8988T (cell line): Measurements from ENCODE around the gene INTS2.
"Not testable (repeated sequence)": the region's sequence is repeated elsewhere in the genome, so short reads cannot be mapped to it uniquely, and the experiment has no call there.

Experiments
- DNase-seq: peaks from one replicate; pipeline ENCODE4 v3.0.0; 2011

The INTS2 gene

GRCh38 chr17:61848247-61848646, 79.5 kb downstream of the INTS2 start:
- DNase-seq: no peak

- DNase-seq: no peak
Measured at GRCh38 chr17:61847659-61848058, 80.1 kb downstream of the INTS2 start.

GRCh38 chr17:61846761-61847375, 80.9 kb downstream of the INTS2 start:
- DNase-seq: no peak

- no peak for DNase-seq
Measured at GRCh38 chr17:61846088-61846487, 81.7 kb downstream of the INTS2 start.

- DNase-seq: no peak
Measured at GRCh38 chr17:61843435-61843834, 84.3 kb downstream of the INTS2 start.

- no peak for DNase-seq
Measured at GRCh38 chr17:61842899-61843298, 84.9 kb downstream of the INTS2 start.

GRCh38 chr17:61839300-61839786, 88.4 kb downstream of the INTS2 start:
- DNase-seq: no peak

GRCh38 chr17:61837175-61838051, 90.4 kb downstream of the INTS2 start:
- peak; percentile 14 for DNase-seq

- no peak for DNase-seq
Measured at GRCh38 chr17:61836266-61837174, 91.3 kb downstream of the INTS2 start.

- no peak for DNase-seq
Measured at GRCh38 chr17:61835606-61836005, 92.2 kb downstream of the INTS2 start.

GRCh38 chr17:61834610-61835009, 93.2 kb downstream of the INTS2 start:
- no peak for DNase-seq

- DNase-seq: no peak
Measured at GRCh38 chr17:61833536-61834193, 94.1 kb downstream of the INTS2 start.

- DNase-seq: no peak
Measured at GRCh38 chr17:61832463-61832862, 95.3 kb downstream of the INTS2 start.

- DNase-seq: no peak
Measured at GRCh38 chr17:61831099-61831498, 96.7 kb downstream of the INTS2 start.

GRCh38 chr17:61828694-61829093, 99.1 kb downstream of the INTS2 start:
- no peak for DNase-seq

- DNase-seq: no peak
Measured at GRCh38 chr17:61827649-61828395, 100.0 kb downstream of the INTS2 start.

GRCh38 chr17:61826866-61827265, 100.9 kb downstream of the INTS2 start:
- not testable (repeated sequence) for DNase-seq

GRCh38 chr17:61826198-61826597, 101.6 kb downstream of the INTS2 start:
- not testable (repeated sequence) for DNase-seq

GRCh38 chr17:61825448-61826137, 102.2 kb downstream of the INTS2 start:
- DNase-seq: no peak

- DNase-seq: no peak
Measured at GRCh38 chr17:61822326-61823285, 105.2 kb downstream of the INTS2 start.
